ENCODE results near the gene BEST4. TPM values are rescaled to one million over a fixed set of nuclear protein-coding genes. Genes with fewer than 3 reads are reported as not detected.

The BEST4 gene
- total and polyA plus RNA-seq, 2 of the 4 experiments (the other 2 are of a cell fraction), result 0.07 TPM; not detected in 1

DNA sequence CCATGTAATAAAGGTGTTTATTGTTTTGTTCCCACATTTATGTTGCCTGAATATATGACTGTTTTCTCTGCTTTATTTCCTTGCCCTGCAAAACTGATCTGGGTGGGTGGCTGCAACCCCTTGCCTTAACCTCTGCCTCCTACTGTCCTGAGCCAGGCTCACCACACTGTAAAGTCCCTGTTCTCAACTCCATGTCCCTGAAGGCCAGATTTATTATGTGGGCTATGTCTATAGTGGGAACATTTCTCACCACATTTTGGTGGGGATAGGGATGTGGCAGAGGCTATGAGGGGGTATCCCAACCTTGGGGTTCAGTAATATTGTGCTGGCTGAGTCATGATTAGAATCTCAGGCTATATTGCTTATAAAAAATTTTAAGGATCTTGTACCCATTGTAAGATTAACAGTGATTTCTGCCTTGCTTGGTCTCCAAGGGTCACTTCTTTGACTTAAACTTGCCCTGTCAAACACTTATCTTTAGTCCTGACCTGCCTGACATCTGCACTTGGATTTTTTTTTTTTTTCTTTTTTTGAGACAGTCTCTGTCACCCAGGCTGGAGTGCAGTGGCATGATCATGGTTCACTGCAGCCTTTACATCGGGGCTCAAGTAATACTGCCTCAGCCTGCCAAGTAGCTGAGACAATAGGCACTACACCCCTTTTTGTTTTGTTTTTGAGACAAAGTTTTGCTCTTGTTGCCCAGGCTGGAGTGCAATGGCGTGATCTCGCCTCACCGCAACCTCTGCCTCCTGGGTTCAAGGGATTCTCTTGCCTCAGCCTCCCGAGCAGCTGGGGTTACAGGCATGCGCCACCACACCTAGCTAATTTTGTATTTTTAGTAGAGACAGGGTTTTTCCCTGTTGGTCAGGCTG is 9.0 kb downstream of the BEST4 start:
- ChIA-PET CTCF (no interaction called here), POLR2A (ENCODE audit: unreplicated experiment) (no interaction called here)
- H4K5ac ChIP-seq (ENCODE audit: low read depth, low read length), result no peak overlapping the region
- dilution Hi-C loops (cut with HindIII; ENCODE audit: low sequenced_read_pairs, unreplicated experiment), result no loop called here
- WGBS, 2 experiments (ENCODE audit: extremely low coverage in 2 of 2, insufficient read length in 1 of 2), result 100% methylated on average over 3 of the region's 6 CpGs; no CpG with 5 or more reads in 1 of the 2 experiments
- H3K56ac ChIP-seq (ENCODE audit: extremely low read depth, insufficient read depth, low read length), result no peak overlapping the region
- no peak overlapping the region for H3K4ac ChIP-seq (ENCODE audit: low read depth, low read length)
- no peak for DNase-seq
- H4K20me1 ChIP-seq (ENCODE audit: insufficient read depth, low read length), result peaks cover 51% of the 10 kb centered on the region
- H2BK20ac ChIP-seq (ENCODE audit: low read depth, low read length), result no peak overlapping the region
- TF ChIP-seq, protein P1, sequence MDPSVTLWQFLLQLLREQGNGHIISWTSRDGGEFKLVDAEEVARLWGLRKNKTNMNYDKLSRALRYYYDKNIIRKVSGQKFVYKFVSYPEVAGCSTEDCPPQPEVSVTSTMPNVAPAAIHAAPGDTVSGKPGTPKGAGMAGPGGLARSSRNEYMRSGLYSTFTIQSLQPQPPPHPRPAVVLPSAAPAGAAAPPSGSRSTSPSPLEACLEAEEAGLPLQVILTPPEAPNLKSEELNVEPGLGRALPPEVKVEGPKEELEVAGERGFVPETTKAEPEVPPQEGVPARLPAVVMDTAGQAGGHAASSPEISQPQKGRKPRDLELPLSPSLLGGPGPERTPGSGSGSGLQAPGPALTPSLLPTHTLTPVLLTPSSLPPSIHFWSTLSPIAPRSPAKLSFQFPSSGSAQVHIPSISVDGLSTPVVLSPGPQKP (IDR thresholded peaks at IDR 0.05; ENCODE audit: borderline replicate concordance, low read depth, low read length), result no peak
- TF ChIP-seq, protein P2, sequence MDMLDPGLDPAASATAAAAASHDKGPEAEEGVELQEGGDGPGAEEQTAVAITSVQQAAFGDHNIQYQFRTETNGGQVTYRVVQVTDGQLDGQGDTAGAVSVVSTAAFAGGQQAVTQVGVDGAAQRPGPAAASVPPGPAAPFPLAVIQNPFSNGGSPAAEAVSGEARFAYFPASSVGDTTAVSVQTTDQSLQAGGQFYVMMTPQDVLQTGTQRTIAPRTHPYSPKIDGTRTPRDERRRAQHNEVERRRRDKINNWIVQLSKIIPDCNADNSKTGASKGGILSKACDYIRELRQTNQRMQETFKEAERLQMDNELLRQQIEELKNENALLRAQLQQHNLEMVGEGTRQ (IDR thresholded peaks at IDR 0.05; ENCODE audit: low read depth, low read length), result no peak
- TF ChIP-seq FOS (IDR thresholded peaks at IDR 0.05; ENCODE audit: low read depth, low read length), result no peak
- TF ChIP-seq, protein P3, sequence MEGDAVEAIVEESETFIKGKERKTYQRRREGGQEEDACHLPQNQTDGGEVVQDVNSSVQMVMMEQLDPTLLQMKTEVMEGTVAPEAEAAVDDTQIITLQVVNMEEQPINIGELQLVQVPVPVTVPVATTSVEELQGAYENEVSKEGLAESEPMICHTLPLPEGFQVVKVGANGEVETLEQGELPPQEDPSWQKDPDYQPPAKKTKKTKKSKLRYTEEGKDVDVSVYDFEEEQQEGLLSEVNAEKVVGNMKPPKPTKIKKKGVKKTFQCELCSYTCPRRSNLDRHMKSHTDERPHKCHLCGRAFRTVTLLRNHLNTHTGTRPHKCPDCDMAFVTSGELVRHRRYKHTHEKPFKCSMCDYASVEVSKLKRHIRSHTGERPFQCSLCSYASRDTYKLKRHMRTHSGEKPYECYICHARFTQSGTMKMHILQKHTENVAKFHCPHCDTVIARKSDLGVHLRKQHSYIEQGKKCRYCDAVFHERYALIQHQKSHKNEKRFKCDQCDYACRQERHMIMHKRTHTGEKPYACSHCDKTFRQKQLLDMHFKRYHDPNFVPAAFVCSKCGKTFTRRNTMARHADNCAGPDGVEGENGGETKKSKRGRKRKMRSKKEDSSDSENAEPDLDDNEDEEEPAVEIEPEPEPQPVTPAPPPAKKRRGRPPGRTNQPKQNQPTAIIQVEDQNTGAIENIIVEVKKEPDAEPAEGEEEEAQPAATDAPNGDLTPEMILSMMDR (conservative IDR thresholded peaks at IDR 0.05; ENCODE audit: low read depth, low read length), result no peak
- TF ChIP-seq NFE2L2 (IDR thresholded peaks at IDR 0.05; ENCODE audit: low read depth, low read length), result no peak
- TF ChIP-seq CHD1 (IDR thresholded peaks at IDR 0.05; ENCODE audit: low read depth, low read length), result no peak
- no peak for TF ChIP-seq RFX5 (IDR thresholded peaks at IDR 0.05; ENCODE audit: low read depth, low read length)
- no peak for TF ChIP-seq BHLHE40 (IDR thresholded peaks at IDR 0.05; ENCODE audit: low read depth, low read length)
- TF ChIP-seq CEBPB (IDR thresholded peaks at IDR 0.05; ENCODE audit: low read depth, low read length), result no peak
- TF ChIP-seq RAD21 (IDR thresholded peaks at IDR 0.05; ENCODE audit: low read length), result no peak
- no peak for TF ChIP-seq MAZ (IDR thresholded peaks at IDR 0.05; ENCODE audit: borderline replicate concordance, low read depth, low read length)
- H3K9me3 ChIP-seq (ENCODE audit: control insufficient read depth, insufficient read depth, low read length), result no peaks in the 10 kb centered on the region
- peaks cover 44% of the 10 kb centered on the region for H3K36me3 ChIP-seq (ENCODE audit: control insufficient read depth, insufficient read depth, low read length)
- no peak overlapping the region for H2BK120ac ChIP-seq (ENCODE audit: low read depth, low read length)
- no peaks in the 10 kb centered on the region; the same call in 1 of the 2 replicates for H3K27me3 ChIP-seq (ENCODE audit: control insufficient read depth, insufficient read depth, low read length)
- in situ Hi-C loops (cut with MboI; ENCODE audit: low sequenced_read_pairs), result no loop called here
- no peak overlapping the region for H3K9ac ChIP-seq (ENCODE audit: low read depth, low read length)
- BruUV-seq (replicated peaks), result no TSS peak
- H2AK9ac ChIP-seq (replicated peaks; ENCODE audit: low read depth, low read length, poor library complexity), result no peak overlapping the region
- H2AFZ ChIP-seq (replicated peaks; ENCODE audit: low read length, poor library complexity), result no peak overlapping the region
- no peak overlapping the region for H3K4me3 ChIP-seq (ENCODE audit: insufficient read depth, low read depth, low read length)
- no peak overlapping the region for H2BK5ac ChIP-seq (ENCODE audit: low read depth, low read length, poor library complexity, severe bottlenecking)
- H3K27ac ChIP-seq (ENCODE audit: insufficient read depth, low read length), result no peak overlapping the region
- no peak for ATAC-seq (ENCODE audit: low read depth)
- peaks cover 17% of the 10 kb centered on the region for H3K4me1 ChIP-seq (ENCODE audit: control insufficient read depth, insufficient read depth, low read length)
- no peak overlapping the region for H3K23ac ChIP-seq (ENCODE audit: low read depth, low read length)
- H4K8ac ChIP-seq (ENCODE audit: low read depth in 2 of 2, low read length in 2 of 2), result no peak overlapping the region
- no peak overlapping the region; the same call in 1 of the 2 replicates for H3K4me2 ChIP-seq (ENCODE audit: low read depth, low read length)
- H3K9me1 ChIP-seq (ENCODE audit: insufficient read depth, low read length), result peaks cover 19% of the 10 kb centered on the region
- H2BK15ac ChIP-seq (ENCODE audit: low read depth, low read length), result no peak overlapping the region
- H4K91ac ChIP-seq (ENCODE audit: insufficient read depth, low read depth, low read length), result no peak overlapping the region
- H3K79me1 ChIP-seq (ENCODE audit: low read depth in 1 of 2, low read length in 2 of 2), result peaks cover 17 to 65% of the 10 kb centered on the region in 2 experiments
- no peak overlapping the region for H3K14ac ChIP-seq (replicated peaks; ENCODE audit: low read depth, low read length)
- H2AK5ac ChIP-seq (ENCODE audit: low read depth, low read length), result no peak overlapping the region
- intact Hi-C loops (cut with micrococcal nuclease), result no loop called here
- H3K18ac ChIP-seq (ENCODE audit: low read depth, low read length), result no peak overlapping the region
